ENCODE results near the gene ZNF280C. TPM values are rescaled to one million over a fixed set of nuclear protein-coding genes. Genes with fewer than 3 reads are reported as not detected.
A peak's percentile ranks its signal among the peaks of the same experiment; 100 is the strongest.

Gene ZNF280C
- total RNA-seq, 1 donor from 2014 or later: 14.5 TPM

DNA sequence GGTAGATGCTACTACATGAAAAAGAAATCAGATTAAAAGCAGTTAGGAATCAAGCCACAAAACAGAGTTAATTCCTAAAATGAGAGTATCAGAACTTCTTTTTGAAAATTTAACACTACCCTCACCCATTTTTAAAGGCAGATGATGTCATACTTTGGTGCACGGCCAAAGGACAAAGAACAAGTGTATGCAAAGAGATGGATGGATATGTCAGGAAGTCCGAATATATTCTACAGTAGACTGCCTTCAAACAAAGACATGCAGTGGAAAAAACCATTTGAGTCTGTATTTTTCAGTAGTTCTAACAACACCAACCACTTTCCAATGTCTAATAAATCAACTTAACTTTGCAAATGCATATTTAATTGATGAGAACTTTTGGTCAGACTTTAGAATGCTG, 105.3 kb downstream of the ZNF280C start:
- no peak for DNase-seq (ENCODE audit: low spot score in 2 of 2, unreplicated experiment in 2 of 2)
- no peak overlapping the region for H3K27ac Mint-ChIP-seq
- no peak for TF ChIP-seq CTCF (IDR thresholded peaks at IDR 0.05; ENCODE audit: unreplicated experiment)
- no peaks in the 10 kb centered on the region for H3K27me3 Mint-ChIP-seq (ENCODE audit: low read depth)
- peaks cover 23% of the 10 kb centered on the region for H3K4me1 Mint-ChIP-seq
- H3K9me3 Mint-ChIP-seq: peaks cover 15% of the 10 kb centered on the region
- H3K4me3 Mint-ChIP-seq: peak overlapping the region; percentile 31
- no peaks in the 10 kb centered on the region for H3K36me3 Mint-ChIP-seq

DNA sequence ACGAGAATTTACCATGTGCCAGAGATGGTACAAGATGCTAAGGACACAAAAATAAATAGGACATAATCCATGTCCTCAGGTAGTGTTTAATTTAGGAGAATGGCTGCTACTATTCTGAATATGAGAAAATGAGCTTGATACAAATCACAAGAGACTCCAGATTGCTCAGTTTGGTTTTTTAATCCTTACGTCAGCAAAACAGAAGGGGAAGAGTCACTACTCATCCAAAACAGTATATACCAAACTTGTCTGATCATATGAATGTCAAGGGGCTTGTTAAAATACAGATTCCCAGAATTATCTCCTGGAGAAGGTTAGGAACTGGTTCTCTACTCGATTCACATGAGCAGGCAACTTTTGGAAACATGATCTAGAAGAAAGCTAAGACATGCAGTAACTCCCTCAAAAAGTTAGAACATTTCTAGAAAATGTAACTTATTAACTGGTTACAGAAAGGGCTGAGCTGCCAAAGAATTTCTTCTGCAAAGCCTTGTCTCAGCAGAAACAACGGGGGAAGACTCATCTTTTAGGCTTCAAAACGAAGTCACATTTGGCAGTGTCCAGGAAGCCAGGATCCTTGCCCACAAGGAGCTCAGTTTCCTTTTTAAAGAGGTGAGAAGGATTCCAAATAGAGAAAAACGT, 106.5 kb downstream of the ZNF280C start:
- Mint-ChIP-seq H3K9me3 (peaks cover 14% of the 10 kb centered on the region), H3K27ac (no peak overlapping the region), H3K27me3 (ENCODE audit: low read depth) (no peaks in the 10 kb centered on the region), H3K4me3 (no peak overlapping the region), H3K4me1 (peaks cover 23% of the 10 kb centered on the region), H3K36me3 (no peaks in the 10 kb centered on the region)
- no peak for DNase-seq (ENCODE audit: low spot score in 2 of 2, unreplicated experiment in 2 of 2)
- no peak for TF ChIP-seq CTCF (IDR thresholded peaks at IDR 0.05; ENCODE audit: unreplicated experiment)

DNA sequence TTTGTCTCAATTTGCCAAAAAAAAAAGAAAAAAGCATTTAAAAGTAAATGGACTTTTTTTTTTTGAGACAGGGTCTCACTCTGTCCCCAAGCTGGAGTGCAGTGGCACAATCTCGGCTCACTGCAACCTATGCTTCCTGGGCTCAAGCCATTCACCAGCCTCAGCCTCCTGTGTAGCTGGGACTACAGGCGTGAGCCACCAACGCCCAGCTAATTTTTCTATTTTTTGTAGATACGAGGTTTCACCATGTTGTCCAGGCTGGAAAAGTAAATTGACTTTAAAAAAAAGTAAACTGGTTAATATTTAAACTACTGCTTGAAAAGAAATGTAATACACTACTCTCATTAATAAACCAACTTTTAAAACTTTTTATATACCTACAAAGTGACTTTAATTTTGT, 108.9 kb downstream of the ZNF280C start:
- TF ChIP-seq CTCF (IDR thresholded peaks at IDR 0.05; ENCODE audit: unreplicated experiment): no peak
- DNase-seq (ENCODE audit: low spot score in 2 of 2, unreplicated experiment in 2 of 2): no peak
- Mint-ChIP-seq H3K9me3 (peaks cover 8% of the 10 kb centered on the region), H3K27me3 (ENCODE audit: low read depth) (no peaks in the 10 kb centered on the region), H3K4me3 (no peak overlapping the region), H3K4me1 (peaks cover 12% of the 10 kb centered on the region), H3K36me3 (no peaks in the 10 kb centered on the region), H3K27ac (no peak overlapping the region)

GRCh38 chrX:130158311-130158710, 110.4 kb downstream of the ZNF280C start:
- TF ChIP-seq CTCF (IDR thresholded peaks at IDR 0.05; ENCODE audit: unreplicated experiment): no peak
- Mint-ChIP-seq H3K4me1 (peaks cover 7% of the 10 kb centered on the region), H3K4me3 (no peak overlapping the region), H3K9me3 (peaks cover 8% of the 10 kb centered on the region), H3K27ac (no peak overlapping the region), H3K27me3 (ENCODE audit: low read depth) (no peaks in the 10 kb centered on the region), H3K36me3 (no peaks in the 10 kb centered on the region)
- DNase-seq (ENCODE audit: low spot score in 2 of 2, unreplicated experiment in 2 of 2): no peak

DNA sequence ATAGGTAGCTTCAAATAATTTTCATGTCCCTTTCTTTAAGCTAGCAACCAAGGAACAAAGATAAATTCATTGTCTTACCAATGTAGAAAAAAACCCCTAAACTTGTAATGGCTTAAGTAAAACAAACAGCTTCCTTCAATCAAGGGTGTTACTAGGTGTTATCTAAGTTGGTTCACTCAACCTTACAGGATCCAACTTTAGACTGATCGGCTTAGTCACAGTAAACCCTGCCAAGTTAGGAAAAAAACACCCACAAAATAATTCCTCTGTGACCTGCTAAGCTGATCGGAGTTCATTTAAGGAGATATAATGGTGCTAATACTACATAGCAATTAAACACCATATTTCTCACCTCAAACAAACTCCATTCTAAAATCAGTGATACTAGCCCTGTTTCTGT, 113.1 kb downstream of the ZNF280C start:
- TF ChIP-seq CTCF (IDR thresholded peaks at IDR 0.05; ENCODE audit: unreplicated experiment): no peak
- no peak for DNase-seq (ENCODE audit: low spot score in 2 of 2, unreplicated experiment in 2 of 2)
- Mint-ChIP-seq H3K36me3 (no peaks in the 10 kb centered on the region), H3K4me1 (no peaks in the 10 kb centered on the region), H3K27me3 (ENCODE audit: low read depth) (no peaks in the 10 kb centered on the region), H3K27ac (no peak overlapping the region), H3K4me3 (no peak overlapping the region), H3K9me3 (peaks cover 4% of the 10 kb centered on the region)

Other genes starting within 250 kb of the ZNF280C start
- 21.0 to 22.9 TPM (median 22.2 TPM) in 3 replicates for gene ELF4, start 158.4 kb downstream of the ZNF280C start, total RNA-seq
- 31.3 to 34.6 TPM (median 32.1 TPM) in 3 replicates for gene AIFM1, start 103.1 kb downstream of the ZNF280C start, total RNA-seq
- 4.2 to 4.6 TPM (median 4.3 TPM) in 3 replicates for gene RAB33A, start 96.9 kb downstream of the ZNF280C start, total RNA-seq
- 19.3 to 19.5 TPM (median 19.5 TPM) in 3 replicates for gene SLC25A14, start 71.0 kb upstream of the ZNF280C start, total RNA-seq
- gene GPR119, start 116.8 kb upstream of the ZNF280C start, total RNA-seq: not detected in 3 replicates
- 22.8 to 25.1 TPM (median 24.8 TPM) in 3 replicates for gene RBMX2, start 133.1 kb upstream of the ZNF280C start, total RNA-seq

Measured in mesothelial cell of epicardium (in vitro differentiated cells).